ENCODE results near the gene CFAP99. TPM values are rescaled to one million over a fixed set of nuclear protein-coding genes. Genes with fewer than 3 reads are reported as not detected.

The CFAP99 gene
- total RNA-seq, 1 donor from 2014 or later, result not detected

DNA sequence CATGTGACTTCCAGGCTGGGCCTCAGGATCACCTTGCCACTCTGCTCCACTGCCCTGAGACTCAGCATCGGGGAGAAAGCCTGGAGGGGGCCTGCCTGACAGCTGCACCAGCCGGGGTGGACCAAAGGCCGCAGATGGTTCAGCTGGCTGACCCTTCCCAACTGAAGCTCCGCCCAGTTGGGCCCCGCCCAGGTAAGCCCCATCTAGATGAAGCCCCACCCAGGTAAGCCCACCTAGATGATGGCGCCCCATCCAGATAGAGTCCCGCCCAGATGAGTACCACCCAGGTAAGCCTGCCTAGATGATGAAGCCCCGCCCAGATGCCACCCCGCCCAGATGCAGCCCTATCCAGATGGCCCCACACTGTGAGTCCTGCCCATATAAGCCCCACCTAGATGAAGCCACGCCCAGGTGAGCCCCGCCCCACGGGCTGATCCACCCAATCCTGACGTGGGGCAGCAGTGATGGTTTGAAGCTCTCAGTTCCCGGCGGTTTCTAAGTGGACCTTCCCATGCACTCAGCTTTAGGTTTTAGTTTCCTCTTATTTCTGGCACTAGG is 10.3 kb upstream of the CFAP99 start:
- Mint-ChIP-seq H3K36me3 (ENCODE audit: insufficient read depth) (no peaks in the 10 kb centered on the region), H3K27me3 (peaks cover 51% of the 10 kb centered on the region), H3K9me3 (ENCODE audit: low read depth) (no peaks in the 10 kb centered on the region), H3K27ac (no peak overlapping the region), H3K4me3 (ENCODE audit: low read depth) (no peak overlapping the region), H3K4me1 (ENCODE audit: low read depth) (peaks cover 9% of the 10 kb centered on the region)
- TF ChIP-seq, protein P1, sequence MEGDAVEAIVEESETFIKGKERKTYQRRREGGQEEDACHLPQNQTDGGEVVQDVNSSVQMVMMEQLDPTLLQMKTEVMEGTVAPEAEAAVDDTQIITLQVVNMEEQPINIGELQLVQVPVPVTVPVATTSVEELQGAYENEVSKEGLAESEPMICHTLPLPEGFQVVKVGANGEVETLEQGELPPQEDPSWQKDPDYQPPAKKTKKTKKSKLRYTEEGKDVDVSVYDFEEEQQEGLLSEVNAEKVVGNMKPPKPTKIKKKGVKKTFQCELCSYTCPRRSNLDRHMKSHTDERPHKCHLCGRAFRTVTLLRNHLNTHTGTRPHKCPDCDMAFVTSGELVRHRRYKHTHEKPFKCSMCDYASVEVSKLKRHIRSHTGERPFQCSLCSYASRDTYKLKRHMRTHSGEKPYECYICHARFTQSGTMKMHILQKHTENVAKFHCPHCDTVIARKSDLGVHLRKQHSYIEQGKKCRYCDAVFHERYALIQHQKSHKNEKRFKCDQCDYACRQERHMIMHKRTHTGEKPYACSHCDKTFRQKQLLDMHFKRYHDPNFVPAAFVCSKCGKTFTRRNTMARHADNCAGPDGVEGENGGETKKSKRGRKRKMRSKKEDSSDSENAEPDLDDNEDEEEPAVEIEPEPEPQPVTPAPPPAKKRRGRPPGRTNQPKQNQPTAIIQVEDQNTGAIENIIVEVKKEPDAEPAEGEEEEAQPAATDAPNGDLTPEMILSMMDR (IDR thresholded peaks at IDR 0.05; ENCODE audit: unreplicated experiment), result no peak
- DNase-seq (ENCODE audit: low spot score, unreplicated experiment), result no peak

DNA sequence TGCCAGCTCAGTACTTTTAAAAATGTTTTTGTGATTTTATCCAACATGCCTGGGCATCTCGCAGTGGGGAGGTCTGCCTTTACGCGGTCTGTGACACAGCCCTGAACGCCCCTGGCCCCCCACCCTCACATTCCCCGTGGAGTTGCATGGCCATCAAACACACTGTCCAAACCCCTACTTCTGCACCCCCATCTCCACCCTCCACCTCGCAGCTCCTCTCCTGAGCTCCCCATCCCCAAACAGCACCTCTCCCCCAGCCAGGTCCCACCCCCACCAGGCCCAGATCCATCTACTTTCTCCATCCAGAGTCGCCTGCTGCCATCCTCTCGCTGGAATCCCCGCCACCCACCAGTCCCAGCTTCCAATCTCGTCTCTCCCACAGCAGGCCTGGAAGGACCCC is 9.8 kb upstream of the CFAP99 start:
- H3K4me3 Mint-ChIP-seq (ENCODE audit: low read depth), result no peak overlapping the region

DNA sequence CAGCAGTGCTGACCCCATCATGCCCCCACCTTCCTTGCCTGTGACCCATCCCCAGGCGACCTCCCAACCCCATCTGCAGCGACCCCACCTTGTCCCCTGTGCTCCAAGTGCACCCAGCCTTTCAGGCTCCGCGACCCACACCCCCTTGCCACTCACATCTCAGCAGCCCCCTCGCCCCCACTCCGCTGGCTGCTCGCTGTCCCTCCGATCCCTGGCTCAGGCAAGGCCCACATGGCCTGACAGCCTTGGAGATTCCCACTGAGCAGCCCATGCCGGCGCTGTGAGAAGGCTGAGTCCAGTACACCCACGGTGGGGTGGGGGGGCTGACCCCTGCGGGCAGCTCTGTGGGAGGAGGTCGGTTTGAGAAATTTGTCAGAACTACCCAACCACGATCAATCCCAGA is 9.4 kb upstream of the CFAP99 start:
- Mint-ChIP-seq H3K4me3 (ENCODE audit: low read depth) (no peak overlapping the region), H3K27me3 (peaks cover 57% of the 10 kb centered on the region), H3K36me3 (ENCODE audit: insufficient read depth) (no peaks in the 10 kb centered on the region), H3K4me1 (ENCODE audit: low read depth) (peaks cover 9% of the 10 kb centered on the region), H3K9me3 (ENCODE audit: low read depth) (no peaks in the 10 kb centered on the region), H3K27ac (no peak overlapping the region)
- DNase-seq (ENCODE audit: low spot score, unreplicated experiment), result no peak
- TF ChIP-seq, protein P1 (IDR thresholded peaks at IDR 0.05; ENCODE audit: unreplicated experiment), result no peak

More for the DNA sequence above, 9.8 kb upstream of the CFAP99 start:
- no peak overlapping the region for H3K27ac Mint-ChIP-seq
- peaks cover 9% of the 10 kb centered on the region for H3K4me1 Mint-ChIP-seq (ENCODE audit: low read depth)
- H3K27me3 Mint-ChIP-seq, result peaks cover 56% of the 10 kb centered on the region
- no peaks in the 10 kb centered on the region for H3K9me3 Mint-ChIP-seq (ENCODE audit: low read depth)
- H3K36me3 Mint-ChIP-seq (ENCODE audit: insufficient read depth), result no peaks in the 10 kb centered on the region
- TF ChIP-seq, protein P1 (IDR thresholded peaks at IDR 0.05; ENCODE audit: unreplicated experiment), result no peak
- DNase-seq (ENCODE audit: low spot score, unreplicated experiment), result no peak

GRCh38 chr4:2411786-2412510 is 6.8 kb upstream of the CFAP99 start:
- H3K4me1 Mint-ChIP-seq (ENCODE audit: low read depth), result peaks cover 9% of the 10 kb centered on the region

DNA sequence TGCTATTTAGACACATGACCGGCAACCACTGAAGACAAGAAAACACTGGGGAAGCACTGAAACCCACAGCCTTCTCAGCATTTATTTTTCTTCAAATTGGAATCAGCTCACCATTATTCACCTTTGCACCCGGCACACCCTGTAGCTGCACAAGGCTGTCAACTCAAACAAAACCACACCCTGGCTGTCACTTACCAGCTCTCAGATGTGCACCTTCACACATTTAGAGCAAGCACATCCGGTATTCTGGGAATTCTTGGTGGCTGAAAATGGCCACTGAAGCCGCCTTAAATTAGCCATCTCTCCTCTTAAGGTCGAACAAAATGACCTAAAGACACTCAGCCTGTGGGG is 6.2 kb upstream of the CFAP99 start:
- peaks cover 9% of the 10 kb centered on the region for H3K4me1 Mint-ChIP-seq (ENCODE audit: low read depth)
- TF ChIP-seq, protein P1 (IDR thresholded peaks at IDR 0.05; ENCODE audit: unreplicated experiment), result no peak
- no peaks in the 10 kb centered on the region for H3K36me3 Mint-ChIP-seq (ENCODE audit: insufficient read depth)
- H3K9me3 Mint-ChIP-seq (ENCODE audit: low read depth), result no peaks in the 10 kb centered on the region
- H3K4me3 Mint-ChIP-seq (ENCODE audit: low read depth), result no peak overlapping the region
- no peak for DNase-seq (ENCODE audit: low spot score, unreplicated experiment)
- no peak overlapping the region for H3K27ac Mint-ChIP-seq
- peaks cover 73% of the 10 kb centered on the region for H3K27me3 Mint-ChIP-seq

More at GRCh38 chr4:2411786-2412510, 6.8 kb upstream of the CFAP99 start:
- peaks cover 75% of the 10 kb centered on the region for H3K27me3 Mint-ChIP-seq
- no peak overlapping the region for H3K27ac Mint-ChIP-seq
- no peak overlapping the region for H3K4me3 Mint-ChIP-seq (ENCODE audit: low read depth)
- no peaks in the 10 kb centered on the region for H3K36me3 Mint-ChIP-seq (ENCODE audit: insufficient read depth)
- no peaks in the 10 kb centered on the region for H3K9me3 Mint-ChIP-seq (ENCODE audit: low read depth)
- TF ChIP-seq, protein P1 (IDR thresholded peaks at IDR 0.05; ENCODE audit: unreplicated experiment), result no peak
- no peak for DNase-seq (ENCODE audit: low spot score, unreplicated experiment)

Data from progenitor cell of endocrine pancreas (in vitro differentiated cells).